DMS53 (cell line): Measurements from ENCODE around the gene KRT24.

ENCODE experiments used
- DNase-seq: peaks from one replicate; lab custom pipeline; 2025; lab: John Stamatoyannopoulos, UW

The KRT24 gene

GRCh38 chr17:40694584-40694983 lies 9.0 kb downstream of the KRT24 start:
- peak; percentile 5 for DNase-seq

- no peak for DNase-seq
Observed at GRCh38 chr17:40687106-40687505, 16.4 kb downstream of the KRT24 start.

- no peak for DNase-seq
Observed at GRCh38 chr17:40686192-40686591, 17.4 kb downstream of the KRT24 start.

- no peak for DNase-seq
Observed at GRCh38 chr17:40680998-40681397, 22.6 kb downstream of the KRT24 start.

GRCh38 chr17:40679523-40679907 lies 24.0 kb downstream of the KRT24 start:
- DNase-seq = no peak

- no peak for DNase-seq
Observed at GRCh38 chr17:40678902-40679522, 24.5 kb downstream of the KRT24 start.

GRCh38 chr17:40675905-40676304 lies 27.6 kb downstream of the KRT24 start:
- DNase-seq = no peak

GRCh38 chr17:40672654-40673053 lies 30.9 kb downstream of the KRT24 start:
- DNase-seq = no peak

GRCh38 chr17:40671282-40671681 lies 32.3 kb downstream of the KRT24 start:
- no peak for DNase-seq

- no peak for DNase-seq
Observed at GRCh38 chr17:40666331-40666730, 37.2 kb downstream of the KRT24 start.

- DNase-seq = no peak
Observed at GRCh38 chr17:40664582-40665333, 38.8 kb downstream of the KRT24 start, which contains the start of gene KRT222. KRT222 (minus strand) TSS chr17:40665177; CDS start chr17:40665099, 78 bp downstream.

GRCh38 chr17:40663252-40663651 lies 40.3 kb downstream of the KRT24 start:
- DNase-seq = no peak

GRCh38 chr17:40659911-40660310 lies 43.6 kb downstream of the KRT24 start:
- no peak for DNase-seq

GRCh38 chr17:40658396-40658795 lies 45.2 kb downstream of the KRT24 start:
- no peak for DNase-seq

- DNase-seq = no peak
Observed at GRCh38 chr17:40651939-40652338, 51.6 kb downstream of the KRT24 start.

GRCh38 chr17:40648384-40648968 lies 55.1 kb downstream of the KRT24 start:
- DNase-seq = peak; percentile 65
